D721Med (cell line): ENCODE data around the gene LAMB3.
"Not testable (repeated sequence)": the region's sequence is repeated elsewhere in the genome, so short reads cannot be mapped to it uniquely, and the experiment has no call there.

ENCODE experiments used
- DNase-seq: peaks from one replicate; pipeline ENCODE4 v3.0.0; 2011; ENCODE audit warnings: low spot score; ENCODE audit not compliant: insufficient read length
- FAIRE-seq: peaks from 2 replicates; lab custom pipeline; 2011; peaks lifted over from hg19 to GRCh38; lab: Jason Lieb, UNC
- CTCF ChIP-seq: IDR thresholded peaks from 2 replicates; pipeline ENCODE4 v1.5.1; 2012; ENCODE audit warnings: mild to moderate bottlenecking, control low read depth; ENCODE audit not compliant: insufficient read depth; ENCODE audit errors: missing control alignments

The LAMB3 gene

GRCh38 chr1:209652121-209652735 lies at the start of gene LAMB3:
Gene LAMB3 (minus strand): TSS chr1:209652425. CDS start chr1:209650944, 1,481 bp downstream.
- FAIRE-seq = no peak
- no peak for TF ChIP-seq CTCF
- no peak for DNase-seq

- DNase-seq, FAIRE-seq: not testable (repeated sequence)
Measured at GRCh38 chr1:209700686-209701085, 48.5 kb upstream of the LAMB3 start.

DNA sequence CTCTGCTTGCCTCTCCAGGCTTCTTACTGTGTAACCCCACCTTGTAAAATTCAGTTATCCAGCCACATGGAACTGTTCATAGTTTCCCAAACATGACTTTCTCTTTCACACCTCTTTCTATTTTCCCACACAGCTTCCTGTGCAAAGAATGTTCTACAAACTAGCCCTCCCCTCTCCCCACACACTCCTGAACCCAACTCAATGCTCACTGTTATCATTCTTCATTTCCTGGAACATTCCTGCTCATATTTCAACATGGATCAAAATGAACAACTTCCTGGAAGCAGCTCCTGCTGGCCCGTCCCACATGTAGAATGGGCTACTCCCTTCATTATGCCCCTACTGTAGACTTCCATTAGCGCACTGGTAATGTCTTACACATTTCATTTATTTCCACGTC lies 44.9 kb upstream of the LAMB3 start:
- FAIRE-seq (no peak), DNase-seq (no peak)
- TF ChIP-seq CTCF = no peak

GRCh38 chr1:209696673-209697072 lies 44.4 kb upstream of the LAMB3 start:
- DNase-seq (no peak), FAIRE-seq (no peak)
- no peak for TF ChIP-seq CTCF

GRCh38 chr1:209692745-209693504 lies 40.7 kb upstream of the LAMB3 start:
- FAIRE-seq (no peak), DNase-seq (no peak)
- TF ChIP-seq CTCF = peak; percentile 98

DNA sequence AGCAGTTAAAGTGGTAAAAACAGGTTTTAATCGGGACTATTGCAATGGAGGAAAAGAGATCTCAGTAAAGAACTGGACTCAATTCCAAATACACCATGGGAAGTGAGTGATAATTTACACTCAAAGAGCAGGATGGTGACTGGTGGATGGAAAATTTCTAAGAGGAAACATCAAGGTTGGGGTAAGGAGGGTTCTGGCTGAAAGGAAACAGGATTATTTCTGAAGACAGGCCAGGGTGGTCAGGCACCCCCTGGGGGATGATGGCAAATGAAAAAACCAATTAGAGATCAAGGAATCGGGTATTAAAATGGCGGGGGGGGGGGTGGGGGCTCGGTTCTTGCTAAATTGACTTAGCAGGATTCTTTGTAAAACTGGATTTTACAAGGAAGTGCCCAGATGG lies 40.1 kb upstream of the LAMB3 start:
- FAIRE-seq (no peak), DNase-seq (no peak)
- TF ChIP-seq CTCF = no peak

DNA sequence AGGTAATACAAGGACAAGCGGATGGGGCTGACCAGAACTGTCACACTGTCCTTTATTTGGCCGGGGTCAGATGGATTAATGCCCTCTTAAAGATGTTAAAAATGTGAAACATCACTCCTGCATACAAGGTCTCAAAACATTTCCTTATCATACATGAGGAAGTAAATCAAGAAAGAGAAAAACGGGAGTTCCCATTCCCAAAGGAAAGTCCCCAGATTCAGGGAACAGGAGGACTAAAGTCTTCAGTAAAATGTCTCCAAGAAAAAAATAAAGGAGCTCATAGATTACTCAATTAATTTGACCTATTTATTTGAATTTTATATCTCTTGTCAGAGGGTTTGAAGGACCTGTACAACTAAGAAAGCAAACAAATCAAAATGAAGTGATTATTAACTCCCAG lies 39.0 kb upstream of the LAMB3 start:
- DNase-seq = no peak
- FAIRE-seq = no peak
- no peak for TF ChIP-seq CTCF
